HG03159 (cell line): ENCODE results near the gene CATSPER2.
"Not testable (repeated sequence)": the region's sequence is repeated elsewhere in the genome, so short reads cannot be mapped to it uniquely, and the experiment has no call there.

ENCODE experiments used
- ATAC-seq: cut with Tn5 transposase; IDR thresholded peaks from one replicate; pipeline ENCODE4 v1.9.1; 2021; ENCODE audit warnings: mild to moderate bottlenecking, moderate library complexity; ENCODE audit not compliant: unreplicated experiment

CATSPER2 gene

DNA sequence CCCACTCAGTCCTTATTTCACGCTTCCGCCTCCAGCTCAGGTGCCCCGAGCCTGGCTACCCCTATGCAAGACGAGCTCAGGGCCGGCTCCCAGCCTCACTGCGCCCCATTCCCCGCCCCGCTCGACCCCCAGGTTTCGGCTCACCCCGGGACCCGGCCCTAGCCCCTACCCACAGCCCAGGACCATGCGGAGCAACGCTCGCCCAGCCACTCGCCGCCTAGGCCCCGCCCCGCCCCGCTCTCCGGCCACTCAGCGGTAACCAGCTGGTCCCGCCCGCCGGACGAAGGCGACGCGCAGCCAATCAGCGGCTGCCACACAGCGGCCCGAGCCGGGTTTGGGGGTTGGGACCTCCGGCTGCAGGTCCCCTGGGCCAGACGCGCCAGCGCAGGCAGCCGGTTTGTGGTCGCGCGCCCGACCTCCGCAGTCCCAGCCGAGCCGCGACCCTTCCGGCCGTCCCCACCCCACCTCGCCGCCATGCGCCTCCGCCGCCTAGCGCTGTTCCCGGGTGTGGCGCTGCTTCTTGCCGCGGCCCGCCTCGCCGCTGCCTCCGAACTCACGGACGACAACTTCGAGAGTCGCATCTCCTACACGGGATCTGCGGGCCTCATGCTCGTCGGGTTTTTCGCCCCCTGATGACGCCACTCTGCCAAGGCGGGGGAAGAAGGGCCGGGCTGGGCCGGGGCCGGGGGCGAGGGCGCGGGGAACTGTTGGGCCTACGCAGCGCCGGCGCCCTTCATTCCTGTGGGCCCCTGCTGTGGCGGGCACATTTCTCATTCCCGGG, at the start of gene CATSPER2:
CATSPER2 (minus strand) TSS at position 196 of the 781 bp plus-strand sequence. CDS start 783 bp downstream, outside the sequence.
- no peak for ATAC-seq

DNA sequence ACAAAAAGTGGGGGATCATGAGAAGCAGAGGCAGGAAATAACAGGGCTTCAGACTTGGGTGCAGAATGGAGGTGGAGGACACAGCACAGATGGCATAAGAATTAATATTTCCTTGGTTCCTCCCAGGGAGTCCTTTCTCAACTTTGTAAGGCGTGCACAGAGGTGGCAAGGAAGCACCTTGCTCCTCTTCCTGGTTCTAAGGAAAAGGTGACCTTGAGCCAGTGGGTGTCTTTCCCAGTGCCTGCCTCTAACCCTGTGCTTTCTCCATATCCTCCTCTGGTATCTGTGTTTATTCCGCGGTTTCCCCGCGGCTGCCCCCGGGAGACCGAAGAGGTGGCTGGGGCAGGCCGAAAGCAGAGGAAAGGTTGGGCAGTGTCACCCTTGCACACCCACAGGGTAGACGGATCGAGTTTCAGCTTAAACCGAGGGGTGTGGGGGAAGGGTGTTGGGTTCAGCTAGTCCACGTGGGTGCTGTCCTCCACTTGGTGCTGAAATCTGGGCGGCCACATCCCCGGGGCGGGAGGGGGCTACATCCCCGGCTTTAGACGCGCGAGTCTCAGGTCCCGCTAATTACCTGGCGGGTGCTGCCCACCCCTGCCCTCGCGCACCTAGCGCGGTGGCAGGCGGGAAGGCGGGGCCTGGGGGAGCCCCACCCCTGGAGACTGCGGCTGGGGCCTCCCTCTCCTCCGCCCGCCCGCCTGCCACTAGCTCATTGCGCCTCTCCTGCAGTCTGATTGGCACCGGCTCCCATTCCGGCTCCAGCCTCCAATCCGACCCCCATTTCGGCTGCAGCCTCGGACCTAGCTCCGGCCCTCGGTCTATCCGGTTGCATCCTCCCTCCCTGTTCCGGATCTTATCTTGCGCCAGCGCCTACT, 44.7 kb upstream of the CATSPER2 start, which contains the start of gene CKMT1A:
CKMT1A (plus strand) TSS at position 712 of the 875 bp plus-strand sequence. CDS start 192 bp downstream, outside the sequence.
- not testable (repeated sequence) for ATAC-seq

DNA sequence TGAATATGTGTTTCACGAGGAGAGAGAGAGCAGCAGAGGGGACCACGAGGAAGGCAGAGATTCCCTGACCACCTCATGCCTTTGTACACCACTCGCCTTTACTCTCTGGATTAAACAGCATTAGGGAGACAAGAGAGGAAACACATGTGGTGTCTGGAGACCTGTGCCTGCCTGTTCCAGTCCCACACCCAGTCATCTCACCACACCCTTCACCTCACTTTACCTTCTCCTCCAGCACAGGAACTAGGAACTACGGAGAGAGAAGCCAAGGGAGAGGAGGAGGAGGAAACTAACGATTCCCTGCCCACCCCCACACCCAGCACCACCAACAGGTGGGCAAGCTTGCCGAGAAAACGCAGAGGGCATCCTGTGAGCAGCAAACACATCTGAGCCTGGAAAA, 44.0 kb upstream of the CATSPER2 start:
- ATAC-seq = not testable (repeated sequence)

DNA sequence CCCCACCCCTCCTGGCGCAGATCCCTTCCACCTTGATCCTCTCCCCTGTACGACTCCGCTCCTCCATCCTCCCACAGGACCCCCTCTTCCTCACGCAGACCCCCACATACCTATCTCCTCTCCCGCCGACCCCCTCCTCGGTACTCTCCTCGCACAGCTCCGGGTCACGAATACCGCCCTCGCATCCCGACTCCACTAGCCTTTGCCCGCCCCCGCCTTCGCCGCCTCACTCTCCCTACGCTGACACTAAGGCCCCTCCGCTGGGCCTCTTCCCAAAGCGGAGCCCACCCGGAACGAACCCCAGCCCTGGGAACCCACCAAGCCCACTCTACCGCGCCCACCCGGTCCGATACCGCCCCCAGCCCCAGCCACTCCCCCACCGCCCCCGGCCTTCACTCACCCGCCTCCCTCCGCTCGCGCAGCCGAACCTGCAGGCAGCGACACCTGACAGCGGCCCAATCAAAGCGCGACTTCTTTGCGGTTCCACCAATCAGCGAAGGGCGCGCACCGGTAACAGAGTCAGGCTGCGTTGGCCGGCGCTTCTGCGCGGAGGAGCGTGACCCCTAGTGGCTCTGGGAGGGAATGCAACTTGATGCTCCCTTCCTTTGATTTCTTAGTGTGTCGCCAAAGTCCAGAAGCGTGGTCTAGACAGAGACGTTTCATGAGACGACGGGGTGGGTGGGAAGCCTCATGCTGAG, 41.1 kb upstream of the CATSPER2 start:
- peak; percentile 95 for ATAC-seq

DNA sequence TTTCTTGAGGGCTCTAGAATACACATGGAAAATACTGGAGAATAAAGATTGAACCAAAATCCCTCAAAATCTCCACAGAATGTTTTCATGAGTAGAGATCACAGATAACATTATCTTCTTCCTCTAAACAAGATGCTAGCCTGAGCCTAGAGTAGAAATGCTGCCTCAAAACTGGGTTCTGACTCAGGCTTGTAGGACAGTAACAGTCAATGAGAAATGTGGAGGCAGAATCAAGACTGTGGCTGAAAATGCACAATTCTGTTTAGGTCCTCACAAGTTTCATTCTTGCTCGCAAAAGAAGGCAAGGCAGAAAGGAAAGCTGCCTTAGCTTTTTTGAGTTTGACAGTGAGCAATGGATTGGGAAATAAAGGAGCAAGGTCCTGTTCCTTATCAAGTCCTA, 25.5 kb upstream of the CATSPER2 start:
- not testable (repeated sequence) for ATAC-seq

DNA sequence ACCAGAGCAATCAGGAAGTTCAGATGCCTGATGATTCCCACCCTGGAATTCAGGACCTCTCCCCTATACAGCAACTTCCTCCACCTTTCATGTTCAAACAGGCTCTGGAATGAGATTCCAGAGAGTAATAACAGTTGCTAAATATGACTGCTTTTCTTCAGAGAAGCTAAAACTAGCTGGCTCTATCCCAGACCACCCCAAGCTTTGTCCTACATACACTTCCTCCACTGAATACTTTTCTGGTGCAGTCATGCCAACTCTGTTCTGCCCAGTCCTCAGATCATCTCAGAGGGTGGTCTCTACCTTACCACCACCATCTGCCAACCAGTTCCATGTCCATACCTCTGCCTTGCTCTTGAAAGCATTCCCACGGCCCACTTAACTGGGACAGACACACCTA, 17.5 kb upstream of the CATSPER2 start:
- not testable (repeated sequence) for ATAC-seq

DNA sequence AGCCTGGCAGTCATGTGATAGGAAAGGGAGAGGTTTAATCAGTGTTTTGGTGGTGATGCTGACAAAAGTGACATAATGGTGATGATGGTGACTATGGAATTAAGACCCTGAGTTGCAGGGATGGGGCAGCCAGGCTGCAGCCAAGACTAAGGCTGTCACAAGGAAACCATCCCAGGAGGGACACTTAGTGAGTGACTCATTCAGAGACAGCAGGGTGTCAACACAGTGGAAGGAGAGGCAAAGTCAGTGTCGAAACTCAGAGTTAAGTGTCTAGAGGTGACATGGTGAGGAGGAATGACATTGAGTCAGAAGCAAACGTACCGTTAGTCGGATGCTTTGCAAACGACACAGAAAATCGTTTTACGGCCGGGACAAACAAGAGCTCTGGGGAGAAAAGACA, 14.7 kb upstream of the CATSPER2 start:
- not testable (repeated sequence) for ATAC-seq

DNA sequence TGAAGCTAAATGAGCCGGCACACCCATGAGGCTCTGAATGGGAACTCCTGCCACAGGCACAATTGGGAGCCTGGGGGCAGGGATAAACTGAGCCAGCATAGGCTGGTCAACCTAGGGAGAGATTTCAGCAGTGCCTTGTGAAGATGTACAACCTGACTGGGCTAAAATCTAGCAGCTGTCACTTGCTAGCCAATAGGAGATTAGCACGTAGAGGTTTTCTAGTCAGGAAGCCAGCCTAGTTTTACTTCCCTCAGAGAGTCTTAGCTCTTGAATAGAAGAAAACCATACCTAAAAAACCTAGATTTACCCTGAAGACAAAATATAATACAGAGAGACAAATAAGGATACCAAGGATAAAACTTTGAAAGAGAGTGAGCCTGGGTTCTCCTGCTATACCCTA, 13.6 kb upstream of the CATSPER2 start:
- not testable (repeated sequence) for ATAC-seq

DNA sequence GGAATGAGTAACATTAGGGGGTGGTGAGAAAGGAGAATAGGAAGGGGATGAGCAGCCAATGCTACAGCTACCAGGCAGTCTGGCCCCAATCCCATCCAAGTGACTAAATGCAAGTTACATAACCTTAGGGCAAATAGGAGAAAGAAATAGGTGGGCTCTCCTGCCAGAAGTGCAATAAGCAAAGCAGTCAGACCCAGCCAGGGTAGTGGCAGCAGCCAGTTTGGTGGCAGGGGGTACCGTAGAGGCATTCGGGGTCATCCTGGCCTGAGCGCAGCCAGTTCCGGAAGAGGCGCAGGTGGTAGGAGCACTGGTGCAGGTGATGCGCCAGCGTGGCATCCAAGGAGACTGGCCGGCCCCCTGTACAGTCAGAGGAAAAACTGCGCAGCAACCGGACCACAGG, 11.1 kb upstream of the CATSPER2 start:
- ATAC-seq = not testable (repeated sequence)

DNA sequence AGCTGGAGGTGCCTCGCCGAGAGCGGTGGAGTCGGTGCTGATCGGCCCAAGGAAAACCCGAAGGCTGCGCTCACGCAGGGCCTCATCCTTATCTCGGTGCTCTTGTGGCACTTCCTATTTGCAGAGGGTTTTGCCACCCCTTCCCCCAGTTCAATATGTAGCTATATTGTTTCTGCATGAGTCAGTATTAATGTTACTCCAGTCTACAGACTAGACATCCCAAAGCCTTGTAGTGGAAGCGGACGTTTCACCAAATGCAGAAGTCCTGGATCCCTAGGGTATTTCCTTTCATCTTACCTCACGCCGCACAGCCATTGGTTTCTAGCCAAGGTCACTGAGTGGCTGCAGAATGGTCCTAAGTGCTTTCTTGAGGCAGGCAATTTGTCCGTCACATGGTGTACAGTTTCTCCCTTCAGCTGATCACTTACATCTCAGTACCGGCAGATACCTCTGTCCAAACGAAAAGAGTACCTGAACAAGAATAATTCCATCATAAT, 834 bp upstream of the CATSPER2 start:
- not testable (repeated sequence) for ATAC-seq

DNA sequence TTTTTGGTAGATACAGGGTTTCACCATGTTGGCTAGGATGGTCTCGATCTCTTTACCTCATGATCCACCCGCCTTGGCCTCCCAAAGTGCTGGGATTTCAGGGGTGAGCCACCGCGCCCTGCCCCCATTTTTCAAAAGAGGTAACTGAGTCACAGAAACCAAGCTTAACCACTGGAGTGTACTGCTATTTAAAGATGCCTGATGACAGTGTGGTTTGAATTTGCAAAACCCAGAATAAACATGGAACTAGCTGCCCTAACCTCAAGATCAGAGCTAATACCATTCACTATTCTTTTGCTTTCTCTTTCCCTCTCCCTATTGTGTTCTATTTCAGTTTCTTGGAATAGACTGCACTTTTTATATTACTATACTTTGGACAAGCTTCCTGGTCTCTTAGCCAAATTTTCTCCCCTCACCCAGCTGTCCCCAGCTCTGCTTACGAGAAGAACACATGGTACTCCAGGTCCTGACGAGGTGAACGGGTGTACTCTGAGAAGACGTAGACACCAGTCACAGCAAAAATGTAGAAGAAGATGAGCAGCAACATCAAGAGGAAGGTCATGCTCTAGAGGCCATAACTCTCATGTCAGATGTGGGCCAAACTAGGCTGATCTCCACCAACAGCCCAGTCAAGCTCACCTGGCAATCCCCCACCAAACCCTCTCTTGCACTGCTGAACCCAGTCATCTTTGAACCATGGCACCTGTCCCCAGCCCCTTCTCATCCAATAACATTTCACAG, 10.0 kb downstream of the CATSPER2 start:
- peak; percentile 62 for ATAC-seq

DNA sequence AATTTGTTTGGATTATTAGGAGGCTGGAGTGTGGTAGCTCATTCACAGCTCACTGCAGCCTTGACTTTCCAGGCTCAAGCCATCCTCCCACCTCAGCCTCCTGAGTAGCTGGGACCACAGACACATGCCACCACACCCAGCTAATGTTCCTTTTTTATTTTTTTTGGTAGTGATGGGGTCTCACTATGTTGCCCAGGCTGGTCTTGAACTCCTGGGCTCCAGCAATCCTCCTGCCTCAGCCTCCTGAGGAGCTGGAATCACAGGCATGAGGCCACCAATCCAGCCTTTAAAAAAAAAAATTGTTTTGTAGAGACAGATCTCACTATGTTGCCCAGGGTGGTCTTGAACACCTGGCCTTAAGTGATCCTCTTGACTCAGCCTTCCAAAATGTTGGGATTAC, 21.7 kb downstream of the CATSPER2 start:
- not testable (repeated sequence) for ATAC-seq

DNA sequence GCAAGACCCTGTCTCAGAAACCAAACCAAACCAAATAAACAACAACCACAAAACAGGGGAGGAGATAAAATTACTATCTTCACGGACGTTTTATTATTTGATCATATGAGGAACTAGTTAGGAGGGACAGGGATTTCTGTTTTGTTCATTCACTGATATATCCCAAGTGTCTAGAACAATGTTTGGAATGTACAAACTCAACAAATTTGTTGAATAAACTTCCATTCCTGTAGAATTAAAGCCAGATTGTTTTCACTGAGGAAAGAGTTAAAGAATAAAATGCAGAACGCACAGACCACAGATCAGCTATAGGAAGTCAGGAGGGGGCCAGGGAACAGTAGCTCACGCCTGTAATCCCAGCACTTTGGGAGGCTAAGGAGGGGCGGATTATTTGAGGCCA, 23.5 kb downstream of the CATSPER2 start:
- no peak for ATAC-seq

DNA sequence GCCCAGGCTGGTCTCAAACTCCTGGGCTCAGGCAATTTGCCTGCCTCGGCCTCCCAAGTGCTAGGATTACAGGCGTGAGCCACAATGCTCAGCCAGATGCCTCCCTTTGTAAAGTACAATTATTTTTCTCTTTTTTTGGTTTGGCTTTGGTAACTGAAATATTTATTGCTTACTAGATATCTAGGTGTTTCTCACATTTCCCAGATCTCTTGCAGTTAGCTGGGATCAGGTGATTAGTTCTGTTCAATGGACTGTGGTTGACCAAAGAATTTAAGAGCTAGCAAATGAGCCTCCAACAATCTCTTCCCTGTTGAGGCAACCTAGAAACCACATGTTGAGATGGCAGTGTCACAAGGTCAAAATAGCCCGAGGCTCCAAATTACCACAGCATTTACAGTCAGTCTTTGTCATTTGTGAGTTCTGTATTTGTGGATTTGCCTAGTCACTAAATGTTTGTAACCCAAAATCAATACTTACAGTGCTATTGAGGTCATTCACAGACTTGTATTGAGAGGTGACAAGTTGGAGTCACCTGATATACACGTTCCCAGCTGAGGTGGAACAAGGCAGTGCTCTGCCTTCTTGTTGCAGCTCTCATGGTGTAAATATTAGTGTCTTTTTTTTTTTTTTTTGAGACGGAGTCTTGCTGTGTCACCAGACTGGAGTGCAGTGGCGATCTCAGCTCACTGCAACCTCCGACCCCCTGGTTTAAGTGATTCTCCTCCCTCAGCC, 26.4 kb downstream of the CATSPER2 start:
- not testable (repeated sequence) for ATAC-seq

DNA sequence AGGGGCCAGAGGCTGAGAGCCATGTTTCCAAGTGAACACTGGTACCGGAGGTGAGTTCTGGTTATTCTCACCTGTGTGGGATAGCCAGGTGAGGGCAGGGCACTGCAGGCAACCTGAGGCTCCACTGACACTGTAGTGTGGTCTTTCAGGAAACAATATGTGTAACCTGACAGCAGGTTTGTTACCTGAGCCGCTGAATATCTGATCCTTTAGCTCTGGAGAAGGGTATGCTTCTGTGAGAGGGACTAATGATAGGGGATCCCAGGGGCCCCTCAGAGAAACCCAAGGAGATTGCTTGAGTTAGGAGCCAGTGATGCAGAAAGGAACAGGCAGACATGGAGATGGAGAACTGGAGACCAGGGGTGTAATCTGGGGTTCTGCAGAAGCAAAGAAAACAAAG, 29.9 kb downstream of the CATSPER2 start, which contains the start of gene STRC:
STRC (minus strand) TSS at position 101 of the 400 bp plus-strand sequence; CDS start at position 23, 78 bp downstream.
- ATAC-seq = not testable (repeated sequence)

DNA sequence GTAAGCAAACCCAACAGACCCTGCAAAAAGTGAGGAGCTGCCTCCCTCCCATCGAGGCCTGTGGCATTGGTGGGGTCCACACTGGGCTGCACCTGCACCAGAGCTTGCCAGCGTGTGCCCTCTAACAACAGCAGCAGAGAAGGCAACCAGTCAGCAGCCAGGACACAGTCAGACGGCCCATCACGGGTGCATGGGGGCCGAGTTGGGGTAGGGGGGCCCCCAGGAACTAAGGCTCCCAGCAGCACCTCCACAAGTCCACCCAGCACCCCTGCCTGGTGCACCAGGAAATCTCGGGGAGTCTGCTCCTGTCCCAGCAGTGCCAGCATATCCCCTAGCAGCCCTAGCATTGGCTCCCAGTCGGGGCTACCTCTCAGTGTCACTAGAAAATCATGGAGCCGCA, 30.9 kb downstream of the CATSPER2 start:
- ATAC-seq = not testable (repeated sequence)

DNA sequence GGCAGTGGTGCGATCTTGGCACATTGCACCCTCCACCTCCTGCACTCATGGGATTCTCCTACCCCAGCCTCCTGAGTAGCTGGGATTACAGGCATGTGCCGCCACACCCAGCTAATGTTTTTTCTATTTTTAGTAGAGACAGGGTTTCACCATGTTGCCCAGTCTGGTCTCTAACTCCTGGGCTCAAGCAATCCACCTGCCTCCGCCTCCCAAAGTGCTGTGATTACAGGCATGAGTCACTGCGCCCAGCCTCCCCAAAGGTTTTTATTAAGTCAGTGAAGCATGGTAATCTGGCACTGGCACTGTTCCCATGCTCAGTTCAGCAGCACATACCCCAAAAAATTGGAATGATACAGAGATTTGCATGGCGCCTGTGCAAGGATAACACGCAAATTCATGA, 46.4 kb downstream of the CATSPER2 start:
- ATAC-seq = not testable (repeated sequence)

DNA sequence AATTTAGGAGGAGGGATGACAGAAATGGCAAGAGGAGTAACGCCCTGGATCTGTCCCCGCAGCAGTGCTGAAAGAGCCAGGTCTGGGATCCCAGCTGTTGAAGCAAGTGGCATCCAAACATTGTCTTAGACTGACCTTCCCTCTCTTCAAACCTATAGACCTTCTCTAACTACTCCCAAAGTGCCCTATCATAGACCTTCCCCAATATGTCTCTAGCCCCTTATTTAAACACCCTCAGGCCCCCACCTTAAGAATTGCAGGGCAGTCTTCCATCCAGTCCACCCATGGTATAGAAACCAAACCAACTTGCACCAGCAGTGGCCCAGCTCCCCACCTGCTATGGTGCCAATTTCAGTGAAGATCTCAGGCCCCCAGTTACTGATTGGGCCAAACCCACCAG, 48.4 kb downstream of the CATSPER2 start:
- ATAC-seq = not testable (repeated sequence)

DNA sequence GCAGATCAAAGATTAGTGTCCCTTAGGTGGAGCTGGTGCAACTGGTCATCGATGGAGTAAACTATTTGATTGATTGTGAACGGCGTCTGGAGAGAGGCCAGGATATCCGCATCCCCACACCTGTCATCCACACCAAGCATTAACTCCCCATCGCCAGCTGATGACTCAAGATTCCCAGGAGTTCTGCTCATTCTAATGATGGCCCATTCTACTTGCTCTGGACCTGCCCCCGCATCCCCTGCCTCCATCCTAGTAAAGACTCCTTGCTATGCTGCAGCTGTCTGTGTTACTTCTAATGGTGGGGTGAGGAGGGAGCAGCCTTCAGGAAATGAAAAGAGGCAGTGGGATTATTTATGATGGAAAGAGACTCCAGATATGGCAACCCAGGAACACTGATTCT, 49.5 kb downstream of the CATSPER2 start:
- ATAC-seq = not testable (repeated sequence)
